Calu3 (cell line): ENCODE results near the gene CDC26. TPM values are rescaled to one million over a fixed set of nuclear protein-coding genes. Genes with fewer than 3 reads are reported as not detected.

ENCODE experiments used
- BruUV-seq: library from RNA; stranded (reverse); fragments of 400-500 nt; replicated peaks from 2 replicates; lab custom pipeline; 2021; lab: Mats Ljungman, UMichigan
- CTCF ChIA-PET: fragments of 300-600 bp; sonication (Branson Sonifier 250); formaldehyde crosslinking; loops from one replicate; lab custom pipeline; 2022; ENCODE audit warnings: antibody characterized with exemption; lab: Charles Lee
- DNase-seq: peaks from one replicate; pipeline ENCODE4 v3.0.0; 2022
- H3K27ac Mint-ChIP-seq: one replicate; pipeline ENCODE4 v1.8.0; 2022; ENCODE audit warnings: mixed read lengths; ENCODE audit not compliant: unreplicated experiment
- H3K27me3 Mint-ChIP-seq: one replicate; pipeline ENCODE4 v1.8.0; 2022; ENCODE audit warnings: mixed read lengths; ENCODE audit not compliant: unreplicated experiment
- H3K36me3 Mint-ChIP-seq: one replicate; pipeline ENCODE4 v1.8.0; 2022; ENCODE audit warnings: mild to moderate bottlenecking, moderate library complexity, mixed read lengths; ENCODE audit not compliant: insufficient read depth, unreplicated experiment
- H3K4me1 Mint-ChIP-seq: one replicate; pipeline ENCODE4 v1.8.0; 2022; ENCODE audit warnings: mild to moderate bottlenecking, low read depth, mixed read lengths; ENCODE audit not compliant: unreplicated experiment
- H3K4me3 Mint-ChIP-seq: one replicate; pipeline ENCODE4 v1.8.0; 2022; ENCODE audit warnings: mild to moderate bottlenecking, low read depth, moderate library complexity, mixed read lengths; ENCODE audit not compliant: unreplicated experiment
- H3K9me3 Mint-ChIP-seq: one replicate; pipeline ENCODE4 v1.8.0; 2022; ENCODE audit warnings: low read depth, mixed read lengths; ENCODE audit not compliant: unreplicated experiment
- CTCF ChIP-seq: fragments of 200-600 bp; IDR thresholded peaks from one replicate; pipeline ENCODE4 v1.8.0; 2022; ENCODE audit warnings: antibody characterized with exemption; ENCODE audit not compliant: unreplicated experiment
- intact Hi-C: fragments of 100-400 bp; cut with micrococcal nuclease; formaldehyde crosslinking; loops from one replicate; pipeline ENCODE4 v1.10.0; 2022; ENCODE audit not compliant: unreplicated experiment
- total RNA-seq: library from RNA; stranded (reverse); gene quantifications from 2 replicates; pipeline ENCODE4 v1.2.3, GENCODE V29; 2022

CDC26 gene
- total RNA-seq, 1 experiment from 2014 or later = 20.5 TPM

GRCh38 chr9:113293285-113293878, 18.0 kb upstream of the CDC26 start:
- DNase-seq = no peak
- H3K9me3 Mint-ChIP-seq = no peaks in the 10 kb centered on the region
- no peak for TF ChIP-seq CTCF
- CTCF ChIA-PET = no interaction called here
- H3K36me3 Mint-ChIP-seq = no peaks in the 10 kb centered on the region
- no peak overlapping the region for H3K4me3 Mint-ChIP-seq
- BruUV-seq = no TSS peak
- no peaks in the 10 kb centered on the region for H3K4me1 Mint-ChIP-seq
- intact Hi-C loops = no loop called here
- H3K27me3 Mint-ChIP-seq = peaks cover 2% of the 10 kb centered on the region
- no peak overlapping the region for H3K27ac Mint-ChIP-seq

- Mint-ChIP-seq H3K27me3 (no peaks in the 10 kb centered on the region), H3K27ac (no peak overlapping the region), H3K9me3 (no peaks in the 10 kb centered on the region), H3K4me3 (no peak overlapping the region), H3K4me1 (no peaks in the 10 kb centered on the region), H3K36me3 (no peaks in the 10 kb centered on the region)
- no peak for DNase-seq
- no TSS peak for BruUV-seq
- intact Hi-C loops = no loop called here
- no peak for TF ChIP-seq CTCF
- CTCF ChIA-PET = no interaction called here
Measured at GRCh38 chr9:113290052-113290607, 14.8 kb upstream of the CDC26 start.

- intact Hi-C loops = no loop called here
- H3K4me3 Mint-ChIP-seq = no peak overlapping the region
- no peaks in the 10 kb centered on the region for H3K4me1 Mint-ChIP-seq
- TF ChIP-seq CTCF = no peak
- no TSS peak for BruUV-seq
- CTCF ChIA-PET = no interaction called here
- H3K36me3 Mint-ChIP-seq = no peaks in the 10 kb centered on the region
- no peak overlapping the region for H3K27ac Mint-ChIP-seq
- no peak for DNase-seq
- no peaks in the 10 kb centered on the region for H3K27me3 Mint-ChIP-seq
- H3K9me3 Mint-ChIP-seq = no peaks in the 10 kb centered on the region
Measured at GRCh38 chr9:113289091-113289490, 13.7 kb upstream of the CDC26 start.

GRCh38 chr9:113281356-113281755, 6.0 kb upstream of the CDC26 start:
- H3K4me1 Mint-ChIP-seq = no peaks in the 10 kb centered on the region
- CTCF ChIA-PET = no interaction called here
- no peak overlapping the region for H3K4me3 Mint-ChIP-seq
- no peak for TF ChIP-seq CTCF
- peaks cover 33% of the 10 kb centered on the region for H3K36me3 Mint-ChIP-seq
- intact Hi-C loops = no loop called here
- DNase-seq = no peak
- H3K27ac Mint-ChIP-seq = no peak overlapping the region
- no peaks in the 10 kb centered on the region for H3K9me3 Mint-ChIP-seq
- no peaks in the 10 kb centered on the region for H3K27me3 Mint-ChIP-seq
- BruUV-seq = no TSS peak
